ENCODE results near the gene RYR2. TPM values are rescaled to one million over a fixed set of nuclear protein-coding genes. Genes with fewer than 3 reads are reported as not detected.

The RYR2 gene
- total RNA-seq, 2 experiments from 2014 or later = not detected

DNA sequence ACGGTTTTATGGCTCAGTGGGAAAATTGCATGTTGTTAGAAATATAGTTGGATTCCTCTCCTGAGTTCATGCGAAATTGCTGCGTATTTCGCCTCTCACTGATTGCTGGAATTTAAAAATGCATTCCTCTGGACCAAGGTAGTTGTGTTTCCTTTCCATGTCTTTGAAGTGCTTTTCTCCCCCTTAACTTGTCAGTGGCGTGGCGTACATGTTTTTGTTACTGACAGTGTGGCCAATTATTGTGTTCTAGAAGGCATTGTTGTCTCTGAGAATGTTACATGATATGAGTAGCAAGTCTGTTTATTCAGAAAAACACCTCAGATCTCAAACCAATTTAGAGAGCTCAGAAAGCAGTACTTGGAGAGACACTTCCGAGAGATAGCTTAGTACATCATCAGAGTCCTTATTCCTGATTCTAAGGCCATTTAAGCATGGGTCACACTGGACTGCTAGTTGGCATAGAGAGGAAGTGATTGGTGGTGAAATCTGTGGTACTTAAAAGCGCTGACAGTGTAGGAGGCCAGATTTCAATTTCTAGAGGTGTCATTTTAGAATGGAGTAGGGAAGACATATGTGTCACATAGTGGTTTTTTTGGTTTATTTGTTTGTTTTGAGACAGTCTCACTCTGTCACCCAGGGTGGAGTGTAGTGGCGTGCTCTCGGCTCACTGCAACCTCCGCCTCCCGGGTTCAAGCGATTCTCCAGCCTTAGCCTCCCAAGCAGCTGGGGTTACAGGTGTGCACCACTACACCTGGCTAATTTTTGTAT, 184.4 kb downstream of the RYR2 start:
- ATAC-seq (ENCODE audit: low read depth) (no peak), DNase-seq (no peak)
- H3K4me3 Mint-ChIP-seq = no peak overlapping the region
- no peak overlapping the region for H3K27ac Mint-ChIP-seq
- H3K9me3 Mint-ChIP-seq = peaks cover 1% of the 10 kb centered on the region
- H3K36me3 Mint-ChIP-seq = no peaks in the 10 kb centered on the region
- H3K4me1 Mint-ChIP-seq = no peaks in the 10 kb centered on the region
- H3K27me3 Mint-ChIP-seq = no peaks in the 10 kb centered on the region
- POLR2A ChIA-PET = no interaction called here

- Mint-ChIP-seq H3K4me3 (no peak overlapping the region), H3K27me3 (no peaks in the 10 kb centered on the region), H3K9me3 (no peaks in the 10 kb centered on the region), H3K36me3 (no peaks in the 10 kb centered on the region), H3K27ac (no peak overlapping the region), H3K4me1 (no peaks in the 10 kb centered on the region)
- DNase-seq (no peak), ATAC-seq (ENCODE audit: low read depth) (no peak)
- POLR2A ChIA-PET = no interaction called here
Observed at GRCh38 chr1:237227476-237227875, 185.5 kb downstream of the RYR2 start.

DNA sequence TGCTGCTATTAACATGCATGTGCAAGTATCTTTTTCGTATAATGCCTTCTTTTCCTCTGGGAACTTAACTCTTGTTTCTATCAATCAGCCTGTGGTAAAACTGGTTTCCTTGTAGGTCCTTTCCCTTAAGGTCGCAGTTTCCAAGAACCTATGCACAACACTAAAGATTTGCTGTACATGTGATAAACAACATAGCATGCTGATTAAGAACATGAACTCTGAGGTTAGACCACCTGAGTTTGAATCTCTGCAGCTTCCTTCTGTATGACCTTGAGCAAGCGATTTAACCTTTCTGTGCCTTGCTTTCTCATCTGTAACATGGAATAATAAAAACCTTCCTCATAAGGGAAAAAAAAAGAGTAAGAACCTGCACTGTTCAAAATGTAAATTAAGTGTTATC, 186.4 kb downstream of the RYR2 start:
- no peaks in the 10 kb centered on the region for H3K27me3 Mint-ChIP-seq
- no peak overlapping the region for H3K27ac Mint-ChIP-seq
- no peak for ATAC-seq (ENCODE audit: low read depth)
- no peak for DNase-seq
- H3K4me3 Mint-ChIP-seq = no peak overlapping the region
- POLR2A ChIA-PET = no interaction called here
- H3K36me3 Mint-ChIP-seq = no peaks in the 10 kb centered on the region
- H3K9me3 Mint-ChIP-seq = no peaks in the 10 kb centered on the region
- no peaks in the 10 kb centered on the region for H3K4me1 Mint-ChIP-seq

DNA sequence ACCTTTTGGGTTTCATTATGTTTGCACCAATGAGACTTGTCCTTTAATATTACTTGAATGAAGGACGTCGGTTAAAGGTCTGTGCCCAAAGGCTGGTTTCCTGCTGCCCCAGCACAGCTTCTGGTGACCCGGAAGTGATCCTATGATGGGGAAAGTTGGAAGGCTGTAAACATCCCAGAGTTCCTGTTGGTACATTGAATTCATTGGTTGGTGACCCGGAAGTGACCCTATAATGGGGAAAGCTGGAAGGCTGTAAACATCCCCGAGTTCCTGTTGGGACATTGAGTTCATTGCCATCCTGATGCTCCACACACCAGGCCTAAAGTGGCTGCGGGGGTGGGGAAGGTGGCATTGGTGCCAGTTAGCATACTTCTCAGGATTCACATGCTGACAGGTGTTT, 187.3 kb downstream of the RYR2 start:
- H3K4me3 Mint-ChIP-seq = no peak overlapping the region
- no peak for ATAC-seq (ENCODE audit: low read depth)
- H3K4me1 Mint-ChIP-seq = no peaks in the 10 kb centered on the region
- DNase-seq = no peak
- H3K36me3 Mint-ChIP-seq = no peaks in the 10 kb centered on the region
- no peaks in the 10 kb centered on the region for H3K27me3 Mint-ChIP-seq
- H3K9me3 Mint-ChIP-seq = no peaks in the 10 kb centered on the region
- POLR2A ChIA-PET = no interaction called here
- H3K27ac Mint-ChIP-seq = no peak overlapping the region

DNA sequence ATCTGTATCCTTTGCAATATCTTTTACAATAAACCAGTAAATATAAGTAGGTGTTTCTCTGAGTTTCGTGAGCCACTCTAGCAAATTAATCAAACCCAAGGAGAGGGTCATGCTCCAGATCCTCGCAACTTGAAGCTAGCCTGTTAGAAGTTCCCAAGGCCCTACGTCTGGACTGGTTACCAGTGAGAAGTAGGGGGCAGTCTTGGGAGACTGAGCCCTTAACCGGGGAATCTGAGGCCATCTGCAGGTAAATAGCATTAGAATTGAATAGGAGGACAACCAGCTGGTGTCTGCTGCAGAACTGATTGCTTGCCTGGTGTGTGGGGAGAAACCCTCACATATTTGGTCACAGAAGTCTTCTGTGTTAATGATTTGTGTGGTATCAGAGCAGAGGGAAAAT, 190.5 kb downstream of the RYR2 start:
- H3K9me3 Mint-ChIP-seq = no peaks in the 10 kb centered on the region
- POLR2A ChIA-PET = no interaction called here
- H3K4me3 Mint-ChIP-seq = no peak overlapping the region

DNA sequence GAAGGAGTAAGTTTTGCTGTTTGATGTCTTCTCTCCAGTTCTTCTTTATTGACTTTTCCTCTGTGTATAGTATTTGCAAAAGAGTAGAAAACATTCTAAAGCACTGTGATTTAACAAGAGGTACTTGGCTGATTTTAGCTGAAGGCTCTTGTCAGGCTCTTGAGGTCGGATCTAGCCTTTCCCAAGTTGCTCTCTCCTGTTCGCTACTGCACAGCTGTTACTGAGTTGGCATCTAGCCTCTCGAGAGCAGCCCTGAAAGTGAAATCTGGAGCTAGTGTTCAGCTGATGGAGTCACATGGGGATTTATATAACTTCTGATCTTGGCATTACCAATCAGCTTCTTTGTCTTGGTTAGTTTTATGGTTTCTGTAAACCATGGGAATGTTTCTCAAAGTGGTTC, 193.1 kb downstream of the RYR2 start:
- Mint-ChIP-seq H3K9me3 (no peaks in the 10 kb centered on the region), H3K4me3 (no peak overlapping the region), H3K27me3 (no peaks in the 10 kb centered on the region), H3K27ac (no peak overlapping the region), H3K4me1 (no peaks in the 10 kb centered on the region), H3K36me3 (no peaks in the 10 kb centered on the region)
- no peak for ATAC-seq (ENCODE audit: low read depth)
- POLR2A ChIA-PET = no interaction called here
- DNase-seq = no peak

More for the DNA sequence above, 190.5 kb downstream of the RYR2 start:
- Mint-ChIP-seq H3K27ac (no peak overlapping the region), H3K27me3 (no peaks in the 10 kb centered on the region), H3K4me1 (no peaks in the 10 kb centered on the region), H3K36me3 (no peaks in the 10 kb centered on the region)
- DNase-seq (no peak), ATAC-seq (ENCODE audit: low read depth) (no peak)

DNA sequence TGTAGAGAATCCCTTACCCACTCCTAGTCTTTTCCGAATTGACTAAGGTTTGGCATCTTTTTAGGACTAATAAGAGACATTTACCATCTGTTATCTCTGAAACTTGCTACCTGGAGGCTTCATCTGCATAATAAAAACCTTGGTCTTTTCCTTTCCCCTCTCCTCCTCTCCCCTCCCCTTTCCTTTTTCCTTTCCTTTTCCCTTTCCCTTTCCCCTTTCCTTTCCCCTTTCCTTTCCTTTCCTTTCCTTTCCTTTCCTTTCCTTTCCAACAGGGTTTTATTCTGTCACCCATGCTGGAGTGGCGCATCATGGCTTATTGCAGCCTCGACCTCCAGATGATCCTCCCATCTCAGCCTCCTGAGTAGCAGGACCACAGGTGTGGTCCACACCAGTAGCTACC, 195.7 kb downstream of the RYR2 start:
- no peaks in the 10 kb centered on the region for H3K4me1 Mint-ChIP-seq
- H3K27me3 Mint-ChIP-seq = no peaks in the 10 kb centered on the region
- ATAC-seq (ENCODE audit: low read depth) (no peak), DNase-seq (no peak)
- H3K4me3 Mint-ChIP-seq = no peak overlapping the region
- no peaks in the 10 kb centered on the region for H3K36me3 Mint-ChIP-seq
- POLR2A ChIA-PET = no interaction called here
- H3K27ac Mint-ChIP-seq = no peak overlapping the region
- no peaks in the 10 kb centered on the region for H3K9me3 Mint-ChIP-seq

GRCh38 chr1:237239248-237239647, 197.3 kb downstream of the RYR2 start:
- Mint-ChIP-seq H3K27me3 (no peaks in the 10 kb centered on the region), H3K36me3 (no peaks in the 10 kb centered on the region), H3K27ac (no peak overlapping the region), H3K4me3 (no peak overlapping the region), H3K9me3 (no peaks in the 10 kb centered on the region), H3K4me1 (no peaks in the 10 kb centered on the region)
- no peak for ATAC-seq (ENCODE audit: low read depth)
- no peak for DNase-seq
- POLR2A ChIA-PET = no interaction called here

DNA sequence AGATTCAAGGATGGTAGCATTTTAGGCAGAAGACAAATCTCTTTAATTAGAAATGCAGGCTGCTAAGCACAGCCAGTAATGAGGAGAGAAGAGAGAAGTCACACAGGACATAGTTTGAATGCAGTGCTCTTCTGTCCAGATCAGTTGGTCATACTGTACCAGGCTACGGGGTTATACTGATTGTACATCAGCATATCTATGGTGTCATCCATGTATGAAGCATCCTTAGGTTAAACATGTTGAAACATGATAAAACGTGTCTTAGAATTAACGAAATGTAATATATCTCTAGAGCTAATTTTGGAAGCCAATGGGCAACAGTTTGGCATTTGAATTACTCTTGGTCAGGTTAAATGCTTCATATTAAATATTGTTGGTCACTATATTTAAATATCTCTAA, 199.1 kb downstream of the RYR2 start:
- H3K27me3 Mint-ChIP-seq = no peaks in the 10 kb centered on the region

GRCh38 chr1:237244778-237245177, 202.8 kb downstream of the RYR2 start:
- Mint-ChIP-seq H3K27ac (no peak overlapping the region), H3K9me3 (no peaks in the 10 kb centered on the region)

More for the DNA sequence above, 199.1 kb downstream of the RYR2 start:
- DNase-seq (no peak), ATAC-seq (ENCODE audit: low read depth) (no peak)
- Mint-ChIP-seq H3K27ac (no peak overlapping the region), H3K4me1 (no peaks in the 10 kb centered on the region), H3K9me3 (no peaks in the 10 kb centered on the region), H3K36me3 (no peaks in the 10 kb centered on the region), H3K4me3 (no peak overlapping the region)
- POLR2A ChIA-PET = no interaction called here

DNA sequence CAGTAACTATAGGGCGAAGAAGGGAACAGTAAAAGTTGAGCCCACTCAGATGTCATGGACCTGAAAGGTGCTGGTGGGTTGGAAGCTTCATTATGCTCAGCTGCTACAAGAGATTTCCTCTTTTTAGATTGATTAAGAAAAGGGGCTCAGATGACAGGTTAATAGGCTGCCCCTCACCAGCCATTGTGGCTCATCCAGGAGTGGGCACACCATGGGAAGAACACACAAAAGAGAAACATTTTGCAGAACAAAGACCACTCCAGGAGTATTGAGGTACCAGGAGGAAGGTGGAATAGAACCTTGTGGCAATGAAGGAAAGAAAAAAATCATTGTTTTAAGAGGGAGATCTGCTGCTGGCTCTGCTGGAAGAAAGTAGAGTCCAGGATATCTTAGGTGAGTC, 205.5 kb downstream of the RYR2 start:
- no peaks in the 10 kb centered on the region for H3K9me3 Mint-ChIP-seq
- H3K4me3 Mint-ChIP-seq = no peak overlapping the region
- H3K27me3 Mint-ChIP-seq = no peaks in the 10 kb centered on the region
- no peak overlapping the region for H3K27ac Mint-ChIP-seq
- POLR2A ChIA-PET = no interaction called here
- H3K4me1 Mint-ChIP-seq = no peaks in the 10 kb centered on the region
- DNase-seq (no peak), ATAC-seq (ENCODE audit: low read depth) (no peak)
- H3K36me3 Mint-ChIP-seq = no peaks in the 10 kb centered on the region

More at GRCh38 chr1:237244778-237245177, 202.8 kb downstream of the RYR2 start:
- Mint-ChIP-seq H3K36me3 (no peaks in the 10 kb centered on the region), H3K27me3 (no peaks in the 10 kb centered on the region), H3K4me1 (no peaks in the 10 kb centered on the region), H3K4me3 (no peak overlapping the region)
- POLR2A ChIA-PET = no interaction called here
- ATAC-seq (ENCODE audit: low read depth) (no peak), DNase-seq (no peak)

DNA sequence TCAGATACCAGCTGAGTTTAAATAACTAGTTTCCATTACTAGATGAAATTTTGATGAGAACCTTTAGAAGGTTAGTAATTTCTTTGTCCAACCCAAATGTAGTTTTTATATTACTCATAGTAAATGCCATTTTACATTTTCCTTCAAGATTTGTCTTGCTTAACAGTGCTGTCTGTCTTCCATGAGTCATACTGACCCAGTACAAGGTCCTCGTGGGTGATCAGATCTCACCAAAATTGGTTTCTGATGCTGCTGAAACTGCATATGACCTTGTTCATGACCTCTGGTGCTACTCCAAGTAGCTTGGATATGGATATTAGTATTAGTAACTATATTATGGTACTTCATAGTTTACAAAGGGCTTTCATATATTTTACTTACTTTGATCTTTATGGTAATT, 207.1 kb downstream of the RYR2 start:
- no peak for DNase-seq
- Mint-ChIP-seq H3K36me3 (no peaks in the 10 kb centered on the region), H3K9me3 (no peaks in the 10 kb centered on the region), H3K27ac (no peak overlapping the region), H3K4me3 (no peak overlapping the region), H3K4me1 (no peaks in the 10 kb centered on the region), H3K27me3 (no peaks in the 10 kb centered on the region)
- ATAC-seq (ENCODE audit: low read depth) = no peak
- POLR2A ChIA-PET = no interaction called here

- Mint-ChIP-seq H3K27me3 (no peaks in the 10 kb centered on the region), H3K4me3 (no peak overlapping the region), H3K27ac (no peak overlapping the region), H3K36me3 (no peaks in the 10 kb centered on the region), H3K9me3 (no peaks in the 10 kb centered on the region), H3K4me1 (no peaks in the 10 kb centered on the region)
- DNase-seq = no peak
- POLR2A ChIA-PET = no interaction called here
- no peak for ATAC-seq (ENCODE audit: low read depth)
Observed at GRCh38 chr1:237250055-237250454, 208.1 kb downstream of the RYR2 start.

DNA sequence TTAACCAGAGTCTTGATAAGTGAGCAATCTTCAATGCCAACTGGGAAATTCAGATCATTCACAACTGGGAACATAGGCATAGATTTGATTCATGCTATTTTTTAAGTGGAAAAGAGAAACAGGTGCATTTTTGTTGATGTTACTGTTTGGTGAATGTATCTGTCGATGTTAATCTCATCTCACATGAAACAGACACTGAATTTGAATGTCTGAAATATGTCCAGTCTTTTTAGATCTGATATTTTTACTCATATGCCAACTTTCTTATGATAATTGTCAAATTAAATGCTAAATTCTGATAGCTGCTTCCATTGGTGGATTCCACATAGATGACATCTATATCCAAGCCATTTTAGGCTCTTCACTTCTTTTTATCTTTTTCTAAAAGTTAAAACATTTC, 213.1 kb downstream of the RYR2 start:
- Mint-ChIP-seq H3K27ac (no peak overlapping the region), H3K4me1 (no peaks in the 10 kb centered on the region), H3K36me3 (no peaks in the 10 kb centered on the region), H3K27me3 (no peaks in the 10 kb centered on the region), H3K9me3 (peaks cover 6% of the 10 kb centered on the region), H3K4me3 (no peak overlapping the region)
- DNase-seq (no peak), ATAC-seq (ENCODE audit: low read depth) (no peak)
- POLR2A ChIA-PET = no interaction called here

DNA sequence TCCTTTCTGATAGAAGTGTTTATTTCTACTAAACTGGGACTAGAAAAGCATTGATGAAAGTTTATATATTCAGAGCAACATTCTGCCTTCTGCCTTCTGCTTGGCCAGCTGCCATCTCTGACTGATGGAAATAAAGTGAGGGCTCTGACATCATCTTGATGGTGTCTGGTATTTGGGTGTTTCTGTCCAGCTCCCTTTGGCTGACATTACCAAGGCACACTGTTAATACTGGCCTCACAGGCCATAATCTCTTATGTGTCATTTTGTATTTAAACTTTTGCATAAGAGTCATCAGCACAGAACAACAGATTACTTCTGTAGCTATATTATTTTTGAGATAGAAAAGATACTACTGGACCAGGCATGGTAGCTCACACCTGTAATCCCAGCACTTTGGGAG, 216.9 kb downstream of the RYR2 start:
- Mint-ChIP-seq H3K27ac (no peak overlapping the region), H3K4me3 (no peak overlapping the region), H3K27me3 (no peaks in the 10 kb centered on the region), H3K9me3 (peaks cover 6% of the 10 kb centered on the region), H3K36me3 (no peaks in the 10 kb centered on the region), H3K4me1 (no peaks in the 10 kb centered on the region)
- POLR2A ChIA-PET = no interaction called here
- no peak for DNase-seq
- no peak for ATAC-seq (ENCODE audit: low read depth)

All from activated naive CD8-positive, alpha-beta T cell treated with anti-CD3 and anti-CD28 coated beads, Interleukin-2, amount 10 ng/mL, durations not matched to agents 7 days and 5 days (primary cell).